Choroid plexus epithelial cell (primary cell): ENCODE data around the gene GPHA2.
"Not testable (repeated sequence)": the region's sequence is repeated elsewhere in the genome, so short reads cannot be mapped to it uniquely, and the experiment has no call there.

Source experiments
- DNase-seq: peaks from one replicate; pipeline ENCODE4 v3.0.0-alpha.2; 2010; ENCODE audit warnings: low read depth
- H3K4me3 ChIP-seq: 2 replicates; pipeline ENCODE4 v1.5.1; 2011; ENCODE audit warnings: low read depth, mild to moderate bottlenecking, control low read depth, low read length, moderate library complexity
- TF ChIP-seq, protein P1 (sequence below): conservative IDR thresholded peaks from 2 replicates; pipeline ENCODE4 v1.5.1; 2011; ENCODE audit warnings: low read depth, mild to moderate bottlenecking, control low read depth, inconsistent platforms, low read length, moderate library complexity

Gene GPHA2, protein sequence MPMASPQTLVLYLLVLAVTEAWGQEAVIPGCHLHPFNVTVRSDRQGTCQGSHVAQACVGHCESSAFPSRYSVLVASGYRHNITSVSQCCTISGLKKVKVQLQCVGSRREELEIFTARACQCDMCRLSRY

DNA sequence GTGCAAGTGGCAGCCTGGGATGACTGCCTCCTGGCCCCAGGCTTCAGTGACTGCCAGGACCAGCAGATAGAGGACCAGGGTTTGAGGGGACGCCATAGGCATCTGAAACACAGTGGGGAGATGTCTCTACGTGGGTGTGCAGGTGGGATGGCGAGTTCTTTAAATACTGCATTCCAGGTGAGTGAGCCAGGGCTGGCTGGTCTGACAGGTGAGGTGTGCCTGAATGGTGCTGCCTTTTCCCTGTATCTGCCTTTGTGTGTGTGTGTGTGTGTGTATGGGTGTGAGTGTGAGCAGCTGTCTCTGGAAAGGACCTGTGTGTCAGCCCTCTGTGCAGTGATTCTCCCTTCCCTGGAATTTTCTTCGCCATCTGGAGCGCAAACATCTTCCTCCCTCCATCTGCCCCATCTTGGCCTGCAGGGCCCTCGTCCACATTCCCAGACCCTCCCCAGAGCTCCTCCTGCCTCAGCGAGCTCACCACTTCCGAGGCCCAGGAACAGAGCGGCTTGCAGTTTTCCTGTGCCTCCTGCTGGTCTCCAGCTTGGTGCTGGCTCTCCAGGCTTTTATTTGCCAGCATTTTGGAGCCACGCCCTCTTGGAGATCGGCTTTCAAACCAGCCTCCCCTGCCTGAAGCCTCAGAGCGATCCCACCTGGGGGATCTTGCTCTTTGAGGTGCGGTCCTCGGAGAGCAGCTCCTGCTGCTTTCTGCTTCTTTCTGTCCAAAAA, at the start of gene GPHA2:
Gene GPHA2 (minus strand): TSS at position 535 of the 723 bp plus-strand sequence. CDS start 433 bp downstream, at position 102.
- H3K4me3 ChIP-seq = no peak within 1 kb of the TSS
- TF ChIP-seq, protein P1, sequence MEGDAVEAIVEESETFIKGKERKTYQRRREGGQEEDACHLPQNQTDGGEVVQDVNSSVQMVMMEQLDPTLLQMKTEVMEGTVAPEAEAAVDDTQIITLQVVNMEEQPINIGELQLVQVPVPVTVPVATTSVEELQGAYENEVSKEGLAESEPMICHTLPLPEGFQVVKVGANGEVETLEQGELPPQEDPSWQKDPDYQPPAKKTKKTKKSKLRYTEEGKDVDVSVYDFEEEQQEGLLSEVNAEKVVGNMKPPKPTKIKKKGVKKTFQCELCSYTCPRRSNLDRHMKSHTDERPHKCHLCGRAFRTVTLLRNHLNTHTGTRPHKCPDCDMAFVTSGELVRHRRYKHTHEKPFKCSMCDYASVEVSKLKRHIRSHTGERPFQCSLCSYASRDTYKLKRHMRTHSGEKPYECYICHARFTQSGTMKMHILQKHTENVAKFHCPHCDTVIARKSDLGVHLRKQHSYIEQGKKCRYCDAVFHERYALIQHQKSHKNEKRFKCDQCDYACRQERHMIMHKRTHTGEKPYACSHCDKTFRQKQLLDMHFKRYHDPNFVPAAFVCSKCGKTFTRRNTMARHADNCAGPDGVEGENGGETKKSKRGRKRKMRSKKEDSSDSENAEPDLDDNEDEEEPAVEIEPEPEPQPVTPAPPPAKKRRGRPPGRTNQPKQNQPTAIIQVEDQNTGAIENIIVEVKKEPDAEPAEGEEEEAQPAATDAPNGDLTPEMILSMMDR = peak; percentile 38
- peak; percentile 53 for DNase-seq

DNA sequence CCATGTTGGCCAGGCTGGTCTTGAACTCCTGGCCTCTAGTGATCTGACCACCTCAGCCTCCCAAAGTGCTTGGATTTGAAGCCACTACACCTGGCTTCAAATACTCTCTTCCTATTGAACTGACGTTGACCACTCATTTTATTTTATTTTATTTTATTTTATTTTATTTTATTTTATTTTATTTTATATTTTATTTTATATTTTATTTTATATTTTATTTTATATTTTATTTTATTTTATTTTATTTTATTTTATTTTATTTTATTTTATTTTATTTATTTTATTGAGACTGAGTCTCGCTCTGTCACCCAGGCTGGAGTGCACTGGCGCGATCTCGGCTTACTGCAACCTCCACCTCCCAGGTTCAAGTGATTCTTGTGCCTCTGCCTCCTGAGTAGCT, 47.6 kb upstream of the GPHA2 start:
- DNase-seq, H3K4me3 ChIP-seq: not testable (repeated sequence)

DNA sequence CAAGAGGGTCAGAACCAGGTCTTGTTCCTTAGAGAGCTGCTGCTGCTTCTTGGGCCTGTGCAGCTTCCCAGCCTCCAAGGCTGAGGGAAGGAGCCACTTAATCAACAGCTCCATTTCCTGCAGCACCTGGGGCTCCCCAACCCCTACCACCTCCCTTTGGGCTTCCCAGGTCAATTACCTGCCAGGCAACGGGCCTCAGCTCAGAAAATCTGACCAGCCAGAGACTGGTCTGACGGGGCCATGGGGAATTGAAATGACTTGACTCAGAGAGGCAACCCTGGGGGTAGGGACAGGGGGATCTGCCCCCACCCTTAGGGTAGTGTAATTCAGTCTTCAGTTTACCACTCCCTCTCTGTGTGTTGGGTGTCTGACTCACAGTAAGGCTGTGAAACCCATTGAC, 41.0 kb upstream of the GPHA2 start:
- TF ChIP-seq, protein P1 = no peak
- no peak overlapping the region for H3K4me3 ChIP-seq
- no peak for DNase-seq

DNA sequence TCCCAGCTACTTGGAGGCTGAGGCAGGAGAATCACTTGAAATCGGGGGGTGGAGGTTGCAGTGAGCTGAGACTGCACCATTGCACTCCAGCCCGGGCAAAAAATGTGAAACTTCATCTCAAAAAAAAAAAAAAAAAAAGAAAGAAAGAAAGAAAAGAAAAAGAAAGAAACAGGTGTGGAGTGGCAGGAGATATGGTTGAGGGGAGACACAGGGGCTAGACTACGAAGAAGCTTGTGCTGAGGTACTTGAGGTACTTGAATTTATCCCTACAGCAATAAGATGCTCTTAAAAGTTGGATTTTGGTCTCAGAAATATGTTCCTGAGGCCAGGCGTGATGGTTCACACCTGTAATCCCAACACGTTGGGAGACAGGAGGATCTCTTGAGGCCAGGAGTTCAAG, 38.4 kb upstream of the GPHA2 start:
- TF ChIP-seq, protein P1 = no peak
- H3K4me3 ChIP-seq = no peak overlapping the region
- no peak for DNase-seq

DNA sequence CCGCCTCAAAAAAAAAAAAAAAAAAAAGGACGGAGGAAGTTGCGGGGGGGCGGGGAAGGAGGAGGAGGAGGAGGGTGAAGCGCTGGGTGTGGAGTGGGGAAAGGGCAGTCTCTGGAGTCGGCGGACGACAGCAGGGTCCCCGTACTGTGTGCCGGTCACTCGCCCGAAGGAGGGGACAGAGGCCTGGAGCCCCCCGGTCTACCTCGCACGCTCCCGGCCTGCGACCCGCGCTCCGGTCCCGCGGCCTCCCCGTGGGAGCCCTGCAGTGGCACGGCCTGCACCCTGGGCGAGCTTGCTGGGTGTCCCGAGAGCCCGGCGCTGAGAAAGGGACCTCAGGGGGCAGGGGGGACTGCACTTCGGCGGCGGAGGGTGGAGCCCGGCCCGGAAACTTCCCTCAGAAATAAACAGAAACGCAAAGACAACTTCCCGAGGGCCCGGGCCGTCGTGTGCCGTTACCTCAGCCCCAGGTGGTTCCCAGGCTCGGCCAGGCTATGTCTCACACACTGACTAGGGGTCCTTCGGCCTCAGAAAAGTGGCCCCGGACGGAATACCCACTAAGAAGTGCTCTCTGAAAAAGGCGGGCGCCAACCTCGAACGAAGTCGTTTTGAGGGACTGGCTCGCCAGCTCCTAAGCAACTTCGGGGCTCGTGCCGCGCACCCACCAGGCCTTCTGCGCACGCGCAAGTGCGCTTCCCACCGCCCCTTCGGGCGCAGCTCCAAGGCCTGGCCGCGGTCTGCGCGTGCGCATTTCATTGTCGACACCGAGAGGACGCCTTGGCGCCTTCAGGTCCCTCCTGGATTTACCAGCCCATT, 35.9 kb upstream of the GPHA2 start, which contains the start of gene MAJIN:
Gene MAJIN (minus strand): TSS at position 688 of the 813 bp plus-strand sequence. CDS start 12,703 bp downstream, outside the sequence.
- H3K4me3 ChIP-seq = peak within 1 kb of the TSS; percentile 50
- DNase-seq = peak; percentile 82
- TF ChIP-seq, protein P1 = no peak

DNA sequence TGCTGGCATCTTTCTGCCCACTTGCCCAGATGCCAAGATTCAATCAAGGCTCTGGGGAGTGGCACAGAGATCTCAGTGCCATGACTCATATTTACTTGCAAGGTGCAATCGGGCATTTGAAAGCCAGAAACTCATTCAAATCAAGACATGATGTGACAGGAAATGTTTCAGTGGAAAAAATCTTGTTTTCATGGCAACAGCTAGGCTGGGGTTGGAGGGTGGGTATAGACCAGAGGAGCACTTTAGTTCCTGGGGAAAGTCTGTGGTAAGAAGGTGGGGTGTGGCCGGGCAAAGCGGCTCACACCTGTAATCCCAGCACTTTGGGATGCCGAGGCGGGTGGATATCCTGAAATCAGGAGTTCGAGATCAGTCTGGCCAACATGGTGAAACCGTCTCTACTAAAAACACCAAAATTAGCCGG, 35.0 kb upstream of the GPHA2 start:
- no peak for DNase-seq
- TF ChIP-seq, protein P1 = no peak
- H3K4me3 ChIP-seq = no peak overlapping the region

DNA sequence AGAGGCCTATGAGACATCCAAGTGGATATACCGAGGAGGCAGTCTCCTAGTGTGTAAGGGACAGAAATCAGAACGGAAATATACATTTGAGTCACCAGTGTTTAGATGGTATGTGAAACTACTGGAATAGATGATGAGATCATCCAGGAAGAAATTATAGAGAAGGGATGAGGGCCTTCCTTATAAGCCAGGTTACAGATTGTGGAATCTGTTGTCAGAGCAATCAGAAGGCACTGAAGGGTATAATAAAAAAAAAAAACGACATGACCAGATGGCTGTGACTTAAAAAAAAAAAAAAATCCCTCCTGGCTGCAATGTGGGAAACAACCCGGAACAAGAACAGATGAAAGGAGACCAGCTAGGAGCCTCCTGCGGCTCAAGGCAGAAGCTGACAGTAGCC, 33.5 kb upstream of the GPHA2 start:
- DNase-seq = peak; percentile 29
- no peak overlapping the region for H3K4me3 ChIP-seq
- TF ChIP-seq, protein P1 = no peak
